Medulla oblongata (tissue), 1 donor: ENCODE results near the gene GPR35.

ENCODE experiments used
- DNase-seq: peaks from one replicate; pipeline ENCODE4 v3.0.0-alpha.2; 2015; ENCODE audit errors: extremely low spot score

Gene GPR35

GRCh38 chr2:240624950-240625621, at the start of gene GPR35:
TSS of gene GPR35 (plus strand) at chr2:240625480. CDS start at chr2:240629953, 4,473 bp downstream.
- peak; percentile 19 for DNase-seq

- DNase-seq: no peak
Measured at GRCh38 chr2:240576036-240576435, 49.2 kb upstream of the GPR35 start.

GRCh38 chr2:240576436-240577205, 48.7 kb upstream of the GPR35 start:
- DNase-seq: no peak

GRCh38 chr2:240577281-240578109, 47.8 kb upstream of the GPR35 start:
- no peak for DNase-seq

GRCh38 chr2:240578110-240578450, 47.2 kb upstream of the GPR35 start:
- no peak for DNase-seq

- DNase-seq: no peak
Measured at GRCh38 chr2:240578488-240578887, 46.8 kb upstream of the GPR35 start.

GRCh38 chr2:240579071-240579762, 46.1 kb upstream of the GPR35 start:
- no peak for DNase-seq

GRCh38 chr2:240579771-240580614, 45.3 kb upstream of the GPR35 start:
- no peak for DNase-seq

- DNase-seq: no peak
Measured at GRCh38 chr2:240581811-240582210, 43.5 kb upstream of the GPR35 start.

GRCh38 chr2:240582781-240583180, 42.5 kb upstream of the GPR35 start:
- no peak for DNase-seq

- no peak for DNase-seq
Measured at GRCh38 chr2:240583774-240584173, 41.5 kb upstream of the GPR35 start.

- no peak for DNase-seq
Measured at GRCh38 chr2:240584486-240585031, 40.7 kb upstream of the GPR35 start.

- no peak for DNase-seq
Measured at GRCh38 chr2:240585101-240585500, 40.2 kb upstream of the GPR35 start.

GRCh38 chr2:240585681-240586197, 39.5 kb upstream of the GPR35 start:
- no peak for DNase-seq

- peak; percentile 97 for DNase-seq
Measured at GRCh38 chr2:240586198-240586918, 38.9 kb upstream of the GPR35 start, which contains the start of gene CAPN10. TSS of gene CAPN10 (plus strand) at chr2:240586734. CDS start at chr2:240586912, 178 bp downstream.

- DNase-seq: no peak
Measured at GRCh38 chr2:240586919-240587800, 38.1 kb upstream of the GPR35 start.

GRCh38 chr2:240588006-240588655, 37.1 kb upstream of the GPR35 start:
- no peak for DNase-seq

GRCh38 chr2:240588669-240589068, 36.6 kb upstream of the GPR35 start:
- no peak for DNase-seq
